OCI-LY7 (cell line): Measurements from ENCODE around the gene ATP2B1. TPM values are rescaled to one million over a fixed set of nuclear protein-coding genes. Genes with fewer than 3 reads are reported as not detected.

ENCODE experiments used
- BruUV-seq: library from RNA; stranded (reverse); fragments of 400-500 nt; replicated peaks from 2 replicates; lab custom pipeline; 2021; lab: Mats Ljungman, UMichigan
- CTCF ChIA-PET: fragments of 300-600 bp; sonication (Branson Sonifier 250); formaldehyde crosslinking; loops from one replicate; lab custom pipeline; 2022; ENCODE audit warnings: antibody characterized with exemption; ENCODE audit not compliant: unreplicated experiment; lab: Charles Lee
- POLR2A ChIA-PET: fragments of 300-600 bp; sonication (Branson Sonifier 250); formaldehyde crosslinking; loops from one replicate; lab custom pipeline; 2022; ENCODE audit warnings: antibody characterized with exemption; lab: Charles Lee
- DNase-seq: peaks from one replicate; pipeline ENCODE4 v3.0.0-alpha.2; 2015; ENCODE audit warnings: low spot score
- H2AFZ ChIP-seq: fragments of 200-600 bp; sonication (generic), shearing (Covaris generic); 2 replicates; pipeline ENCODE4 v1.6.1; 2014; ENCODE audit warnings: mild to moderate bottlenecking, antibody characterized with exemption, low read length, moderate library complexity
- H3K27ac ChIP-seq: fragments of 200-600 bp; sonication (generic); 2 replicates; pipeline ENCODE4 v1.5.1; 2014; ENCODE audit warnings: mixed run types, low read depth, mild to moderate bottlenecking, moderate library complexity, low read length, inconsistent platforms; ENCODE audit not compliant: poor library complexity, severe bottlenecking
- H3K36me3 ChIP-seq: fragments of 200-600 bp; sonication (generic); 2 replicates; pipeline ENCODE4 v1.6.1; 2014; ENCODE audit warnings: mild to moderate bottlenecking, antibody characterized with exemption, low read length, moderate library complexity, mixed read lengths; ENCODE audit not compliant: insufficient read depth
- H3K4me1 ChIP-seq: fragments of 200-600 bp; sonication (generic); 2 replicates; pipeline ENCODE4 v1.5.1; 2014; ENCODE audit warnings: mild to moderate bottlenecking, low read length; ENCODE audit not compliant: insufficient read depth, poor library complexity, severe bottlenecking
- H3K4me2 ChIP-seq: fragments of 200-600 bp; sonication (generic); 2 replicates; pipeline ENCODE4 v1.6.1; 2014; ENCODE audit warnings: mild to moderate bottlenecking, low read length
- H3K4me3 ChIP-seq: fragments of 200-600 bp; sonication (generic); 2 replicates; pipeline ENCODE4 v1.5.1; 2014; ENCODE audit warnings: mild to moderate bottlenecking, low read depth, low read length; ENCODE audit not compliant: poor library complexity, severe bottlenecking
- H3K79me2 ChIP-seq: fragments of 200-600 bp; sonication (generic); 2 replicates; pipeline ENCODE4 v1.6.1; 2016; ENCODE audit warnings: low read depth, mild to moderate bottlenecking, low read length, moderate library complexity, mixed read lengths; ENCODE audit not compliant: insufficient read depth
- H3K9me2 ChIP-seq: fragments of 200-600 bp; sonication (generic); 2 replicates; pipeline ENCODE4 v1.6.1; 2016; ENCODE audit warnings: mild to moderate bottlenecking, low read length, mixed read lengths; ENCODE audit not compliant: insufficient read depth
- H3K9me3 ChIP-seq: fragments of 200-600 bp; sonication (generic); 2 replicates; pipeline ENCODE4 v1.6.1; 2014; ENCODE audit warnings: mild to moderate bottlenecking, mixed run types, low read length, mixed read lengths
- H4K20me1 ChIP-seq: fragments of 200-600 bp; sonication (generic); 2 replicates; pipeline ENCODE4 v1.6.1; 2014; ENCODE audit warnings: mild to moderate bottlenecking, antibody characterized with exemption, low read length, moderate library complexity, mixed read lengths; ENCODE audit not compliant: insufficient read depth
- CTCF ChIP-seq: fragments of 200-600 bp; sonication (generic); conservative IDR thresholded peaks from 2 replicates; pipeline ENCODE4 v1.5.1; 2014; ENCODE audit warnings: mild to moderate bottlenecking, antibody characterized with exemption, low read length, moderate library complexity, mixed read lengths
- EZH2phosphoT487 ChIP-seq: fragments of 200-600 bp; sonication (generic); IDR thresholded peaks from 2 replicates; pipeline ENCODE4 v1.6.1; 2018; ENCODE audit warnings: low read depth, borderline replicate concordance, mild to moderate bottlenecking, mixed run types, antibody characterized with exemption, low read length, moderate library complexity, mixed read lengths
- intact Hi-C: fragments of 100-400 bp; cut with micrococcal nuclease; formaldehyde crosslinking; loops from one replicate; pipeline ENCODE4 v1.10.0; 2022; ENCODE audit not compliant: unreplicated experiment
- total RNA-seq, 2 experiments: library from RNA; depleted of rRNA in 1 of 2; stranded (reverse); fragments of >200 nt in 1 of 2; shearing (Covaris generic) in 1 of 2; gene quantifications; 2 replicates each; pipeline ENCODE4 v1.2.3, GENCODE V29; 2014 to 2022

Gene ATP2B1
- total RNA-seq, 2 experiments from 2014 or later: 58.5 to 74.9 TPM

GRCh38 chr12:89618113-89618862 lies 90.3 kb downstream of the ATP2B1 start:
- intact Hi-C loops: no loop called here
- no TSS peak for BruUV-seq

GRCh38 chr12:89610366-89610765 lies 98.3 kb downstream of the ATP2B1 start:
- H3K27ac ChIP-seq: no peak overlapping the region
- no peaks in the 10 kb centered on the region for H3K9me3 ChIP-seq
- no peaks in the 10 kb centered on the region for H4K20me1 ChIP-seq
- no TSS peak for BruUV-seq
- POLR2A ChIA-PET: no interaction called here
- H3K4me2 ChIP-seq: no peak overlapping the region
- DNase-seq: no peak
- H3K4me1 ChIP-seq: no peaks in the 10 kb centered on the region
- intact Hi-C loops: no loop called here
- no peaks in the 10 kb centered on the region for H3K79me2 ChIP-seq
- no peak overlapping the region for H3K4me3 ChIP-seq
- CTCF ChIA-PET: no interaction called here
- TF ChIP-seq EZH2phosphoT487 (no peak), CTCF (no peak)
- no peak overlapping the region for H2AFZ ChIP-seq
- H3K9me2 ChIP-seq: no peaks in the 10 kb centered on the region
- peaks cover 91% of the 10 kb centered on the region for H3K36me3 ChIP-seq

More at GRCh38 chr12:89618113-89618862, 90.3 kb downstream of the ATP2B1 start:
- Histone ChIP-seq H3K9me2 (no peaks in the 10 kb centered on the region), H3K4me3 (no peak overlapping the region), H3K79me2 (no peaks in the 10 kb centered on the region), H3K4me2 (no peak overlapping the region), H3K4me1 (no peaks in the 10 kb centered on the region), H3K36me3 (peaks cover 83% of the 10 kb centered on the region), H4K20me1 (no peaks in the 10 kb centered on the region), H2AFZ (no peak overlapping the region), H3K27ac (no peak overlapping the region), H3K9me3 (no peaks in the 10 kb centered on the region)
- ChIA-PET CTCF (no interaction called here), POLR2A (interaction anchor here (0.7 to 1.5 kb wide), 5 partner anchors 14 to 458 kb away, joined by 3 to 4 read pairs (median 3); no protein-coding TSS in a partner anchor)
- TF ChIP-seq EZH2phosphoT487 (no peak), CTCF (no peak)
- no peak for DNase-seq

GRCh38 chr12:89603678-89604077 lies 105.0 kb downstream of the ATP2B1 start:
- Histone ChIP-seq H3K4me3 (no peak overlapping the region), H3K36me3 (peaks cover 87% of the 10 kb centered on the region), H2AFZ (no peak overlapping the region), H3K4me2 (no peak overlapping the region), H3K4me1 (no peaks in the 10 kb centered on the region), H4K20me1 (no peaks in the 10 kb centered on the region), H3K27ac (no peak overlapping the region), H3K9me3 (no peaks in the 10 kb centered on the region), H3K79me2 (no peaks in the 10 kb centered on the region), H3K9me2 (no peaks in the 10 kb centered on the region)
- no peak for DNase-seq
- intact Hi-C loops: no loop called here
- BruUV-seq: no TSS peak
- CTCF ChIA-PET: no interaction called here
- TF ChIP-seq EZH2phosphoT487: no peak
- TF ChIP-seq CTCF: no peak
- POLR2A ChIA-PET: interaction anchor here (0.9 to 2.4 kb wide), 5 partner anchors 8 to 40 kb away, joined by 3 to 11 read pairs (median 3); no protein-coding TSS in a partner anchor
